H1 (cell line): Measurements from ENCODE around the gene HHIP. TPM values are rescaled to one million over a fixed set of nuclear protein-coding genes. Genes with fewer than 3 reads are reported as not detected.

Experiments used
- ATF3 ChIP-seq: IDR thresholded peaks from 2 replicates; pipeline ENCODE4 v1.6.1; 2011; ENCODE audit warnings: low read depth, mild to moderate bottlenecking, low read length; ENCODE audit not compliant: insufficient read depth
- CHD7 ChIP-seq: fragments of 300-600 bp; sonication (generic); IDR thresholded peaks from 2 replicates; pipeline ENCODE4 v1.7.1; 2012; ENCODE audit warnings: low read length, moderate library complexity, mild to moderate bottlenecking, inconsistent platforms; ENCODE audit not compliant: insufficient replicate concordance
- CREB1 ChIP-seq: IDR thresholded peaks from 2 replicates; pipeline ENCODE4 v1.6.1; 2012; ENCODE audit warnings: inconsistent platforms
- RBBP5 ChIP-seq: IDR thresholded peaks from 2 replicates; pipeline ENCODE4 v1.7.1; 2012; ENCODE audit warnings: low read depth, mild to moderate bottlenecking, inconsistent platforms, low read length, moderate library complexity, borderline replicate concordance
- SIN3A ChIP-seq, 2 experiments: IDR thresholded peaks in 1 of 2; conservative IDR thresholded peaks in 1 of 2; 2 replicates each; pipeline ENCODE4 v1.6.1; 2011 to 2012; ENCODE audit warnings: low read length in 2 of 2, improper control_type of control experiment in 1 of 2, low read depth in 1 of 2, mild to moderate bottlenecking in 1 of 2
- SIRT6 ChIP-seq: IDR thresholded peaks from one replicate; pipeline ENCODE4 v1.7.1; 2012; ENCODE audit warnings: low read length, inconsistent platforms
- SIX5 ChIP-seq: IDR thresholded peaks from 2 replicates; pipeline ENCODE4 v1.6.1; 2011; ENCODE audit warnings: mild to moderate bottlenecking, low read depth, low read length
- SP4 ChIP-seq: IDR thresholded peaks from 2 replicates; pipeline ENCODE4 v1.6.1; 2012; ENCODE audit warnings: low read length, inconsistent platforms
- polyA plus RNA-seq, 7 experiments: library from polyadenylated mRNA; depleted of rRNA in 3 of 7; stranded (reverse) in 5 of 7; unstranded in 2 of 7; fragments of >200 nt in 5 of 7; fragments of 200-250 nt in 2 of 7; gene quantifications; 1 replicate in 5 of 7; 2 replicates in 1 of 7; 4 replicates in 1 of 7; pipeline versions ENCODE4 v1.2.1 to v1.2.3, GENCODE V29; 2011 to 2013; ENCODE audit warnings: missing spikeins in 2 of 7, mixed read lengths in 2 of 7
- total RNA-seq: library from RNA; stranded (reverse); fragmentation: NEBNext Ultra II Directional; extraction: Animal tissue kit (Norgen Biotek cat#: 25700); gene quantifications from 2 replicates; pipeline ENCODE4 v1.2.1, GENCODE V29; 2021

Gene HHIP
- total and polyA plus RNA-seq, 2 of the 8 experiments (the other 6 are each of a cell fraction or from before 2014, with no cell fraction given), result 0.05 to 1.3 TPM

GRCh38 chr4:144748814-144749555 is 103.0 kb downstream of the HHIP start (continued):
- TF ChIP-seq CHD7, result no peak
- no peak for TF ChIP-seq CREB1
- no peak for TF ChIP-seq ATF3
- no peak for TF ChIP-seq SIN3A (conservative IDR thresholded peaks at IDR 0.05 in 1 of 2, IDR thresholded peaks at IDR 0.05 in 1 of 2; ENCODE audit: low read depth in 1 of 2, low read length in 2 of 2)
- no peak for TF ChIP-seq SIX5
- no peak for TF ChIP-seq RBBP5
- no peak for TF ChIP-seq SIRT6
- TF ChIP-seq SP4, result no peak
